Astrocyte of the hippocampus (primary cell): ENCODE data around the gene TP73.
A peak's percentile ranks its signal among the peaks of the same experiment; 100 is the strongest.

Experiments used
- DNase-seq: peaks from one replicate; pipeline ENCODE4 v3.0.0; 2011; ENCODE audit warnings: low read depth, low spot score

Gene TP73

DNA sequence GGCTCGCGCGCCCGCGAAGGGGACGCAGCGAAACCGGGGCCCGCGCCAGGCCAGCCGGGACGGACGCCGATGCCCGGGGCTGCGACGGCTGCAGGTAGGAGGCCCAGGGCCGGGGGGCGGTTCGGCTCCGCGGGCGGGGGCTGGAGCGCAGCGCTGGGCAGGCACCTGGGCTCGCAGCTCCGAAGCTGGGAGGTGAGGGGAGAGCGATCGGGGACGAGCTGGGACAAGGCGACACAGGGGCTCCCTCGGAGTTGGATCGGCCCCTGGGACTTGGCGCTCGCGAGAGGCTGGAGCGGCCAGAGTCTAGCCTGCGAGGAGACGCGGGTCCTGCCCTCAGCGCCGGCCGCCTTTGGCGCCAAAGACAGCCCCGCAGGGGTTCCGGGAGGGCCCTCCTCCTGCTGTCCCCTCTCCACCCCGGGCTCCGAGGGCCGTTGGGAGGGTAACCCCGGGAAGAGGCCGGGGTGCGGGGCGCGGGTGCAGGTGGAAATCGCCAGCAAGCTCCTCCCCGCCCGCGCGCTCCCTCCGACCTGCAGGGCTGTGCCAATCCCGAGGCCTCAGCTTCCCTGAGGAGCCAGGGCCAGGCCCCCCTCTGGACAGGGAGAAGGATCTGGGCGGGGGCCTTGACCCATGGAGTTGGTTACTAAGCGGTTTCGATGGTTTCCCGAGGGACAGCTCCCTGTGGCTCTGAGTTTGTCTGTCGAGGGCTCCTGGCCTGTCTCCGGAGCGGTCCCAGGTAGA lies 401 bp downstream of the TP73 start:
- DNase-seq = no peak

DNA sequence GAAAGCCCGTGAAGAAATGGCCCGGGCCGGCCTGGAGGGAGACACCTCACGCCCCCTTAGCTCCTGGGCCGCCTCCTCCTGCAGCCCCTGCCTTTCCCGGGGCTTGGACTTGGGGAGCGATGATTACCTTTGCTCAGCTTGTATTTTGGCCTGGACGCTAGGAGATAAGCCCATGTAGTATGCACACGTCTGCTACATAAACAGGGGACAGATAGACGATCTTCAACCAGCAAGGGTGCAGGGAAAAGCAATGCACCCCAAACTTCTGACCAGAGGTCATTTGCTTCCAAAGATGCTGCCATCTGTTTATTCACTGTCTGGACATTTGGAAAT lies 936 bp downstream of the TP73 start:
- no peak for DNase-seq

- no peak for DNase-seq
Observed at GRCh38 chr1:3654549-3655281, 2.4 kb downstream of the TP73 start.

DNA sequence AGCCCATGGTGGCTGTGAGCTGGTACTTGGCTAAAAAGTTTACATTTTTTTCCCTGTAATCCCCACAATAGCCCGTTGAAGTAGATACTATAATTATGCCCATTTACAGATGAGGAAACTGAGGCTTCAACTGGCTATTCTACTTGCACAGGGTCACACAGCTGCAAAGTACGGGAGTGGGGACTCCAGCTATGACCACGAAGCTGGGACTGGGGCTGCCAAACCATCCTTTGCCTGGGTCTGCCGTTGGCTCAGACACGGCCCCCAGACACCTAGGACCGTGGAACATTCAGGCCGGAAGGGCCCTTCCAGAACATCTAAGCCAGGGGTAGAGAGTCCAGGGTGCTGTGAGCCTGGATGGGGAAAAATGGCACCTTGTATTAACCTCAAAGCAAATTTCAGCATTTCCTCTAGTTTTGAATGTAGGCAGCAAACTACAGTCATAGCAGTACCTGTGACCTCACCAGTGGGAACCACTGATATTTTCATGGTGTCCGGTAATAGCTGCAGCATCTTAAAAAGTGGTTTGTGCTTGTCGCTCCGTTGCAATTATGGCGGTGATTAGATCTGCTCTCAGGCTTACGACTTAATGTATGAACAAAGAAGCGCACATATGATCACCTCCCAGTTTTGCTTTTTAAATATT lies 4.3 kb downstream of the TP73 start:
- DNase-seq = no peak

DNA sequence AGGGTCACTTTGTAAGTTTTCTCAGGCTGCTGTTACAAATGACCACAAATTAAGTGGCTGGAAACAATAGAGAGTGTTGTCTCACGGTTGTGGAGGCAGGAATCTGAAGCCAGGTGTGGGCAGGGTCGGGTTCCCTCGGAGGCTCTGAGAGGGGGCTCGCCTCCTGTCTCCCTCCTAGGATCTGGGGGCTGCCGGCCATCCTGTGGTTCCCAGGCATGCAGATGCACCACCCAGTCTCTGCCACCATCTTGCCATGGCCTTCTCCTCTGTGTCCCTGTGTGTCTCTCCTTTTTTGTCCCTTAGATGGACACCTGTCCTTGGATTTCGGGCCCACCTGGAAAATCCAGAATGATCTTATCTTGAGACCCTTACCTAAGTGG lies 4.8 kb downstream of the TP73 start:
- no peak for DNase-seq

GRCh38 chr1:3657578-3658230 lies 5.4 kb downstream of the TP73 start:
- no peak for DNase-seq

DNA sequence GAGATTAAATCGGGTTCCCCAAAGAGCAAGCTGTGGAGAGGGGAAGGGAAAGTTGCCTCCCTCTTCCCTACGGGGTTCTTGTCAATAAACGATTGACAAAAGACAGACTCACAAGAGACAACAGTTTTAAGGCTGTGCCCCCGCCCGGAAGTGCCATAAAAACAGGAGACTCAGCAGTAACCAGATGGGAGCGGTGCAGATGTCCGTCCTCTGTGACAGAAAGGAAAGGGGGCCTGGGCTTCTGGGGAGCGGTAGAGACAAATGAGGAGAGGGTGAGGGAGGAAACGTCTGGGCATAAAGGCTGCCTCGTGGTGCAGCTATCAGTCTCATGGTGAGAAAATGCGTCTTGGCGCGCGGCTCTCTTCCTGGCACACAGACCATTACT lies 5.9 kb downstream of the TP73 start:
- no peak for DNase-seq

DNA sequence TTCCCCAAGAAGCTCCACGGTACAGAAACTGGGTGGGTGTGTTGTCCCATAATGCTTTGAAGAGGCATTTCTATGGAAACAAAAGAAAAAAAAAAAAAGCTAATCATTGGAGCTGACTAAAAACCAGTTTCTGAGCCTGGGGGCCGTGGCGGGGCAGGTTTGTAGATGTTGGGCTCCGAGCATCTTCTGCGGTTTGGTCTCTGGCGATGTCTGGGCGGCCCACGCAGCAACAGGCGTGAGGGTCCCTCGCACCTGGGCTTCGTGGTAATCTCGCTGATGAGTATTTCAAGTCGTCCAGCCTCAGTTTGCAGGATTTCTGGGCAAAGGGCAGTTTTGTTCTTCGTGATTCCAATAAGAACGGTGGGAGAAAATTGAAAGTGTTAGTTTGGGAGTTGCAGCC lies 6.8 kb downstream of the TP73 start:
- DNase-seq = no peak

DNA sequence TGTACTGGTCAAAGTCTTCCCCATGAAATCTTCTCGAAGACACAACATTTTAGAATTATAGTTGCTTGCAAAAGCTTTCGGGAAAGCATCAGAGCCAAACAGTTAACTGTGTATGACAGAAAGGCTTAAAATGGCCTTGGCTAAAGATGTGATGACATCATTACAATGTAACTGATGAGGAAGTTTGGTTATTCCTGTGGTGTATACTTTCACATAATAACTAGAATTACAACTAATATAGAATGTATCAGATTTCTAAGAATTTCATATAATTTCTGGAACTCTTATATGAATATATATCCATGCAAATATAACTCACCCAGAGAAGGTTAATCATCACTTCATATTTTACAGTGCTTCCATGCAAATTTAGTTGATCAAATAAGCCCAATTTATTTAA lies 8.4 kb downstream of the TP73 start:
- no peak for DNase-seq

DNA sequence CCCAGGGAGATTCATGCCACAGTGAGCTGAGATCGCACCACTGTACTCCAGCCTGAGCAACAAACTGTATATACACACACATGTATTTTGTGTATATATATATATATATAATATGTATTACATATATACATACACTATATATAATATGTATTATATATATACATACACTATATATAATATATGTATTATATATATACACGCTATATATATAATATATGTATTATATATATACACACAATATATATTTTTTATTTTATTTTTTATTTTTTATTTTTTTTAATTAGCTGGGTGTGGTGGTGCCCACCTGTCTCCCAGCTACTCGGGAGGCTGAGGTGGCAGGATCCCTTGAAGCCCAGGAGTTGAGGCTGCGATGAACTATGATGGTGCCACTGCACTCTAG lies 9.3 kb downstream of the TP73 start:
- no peak for DNase-seq

DNA sequence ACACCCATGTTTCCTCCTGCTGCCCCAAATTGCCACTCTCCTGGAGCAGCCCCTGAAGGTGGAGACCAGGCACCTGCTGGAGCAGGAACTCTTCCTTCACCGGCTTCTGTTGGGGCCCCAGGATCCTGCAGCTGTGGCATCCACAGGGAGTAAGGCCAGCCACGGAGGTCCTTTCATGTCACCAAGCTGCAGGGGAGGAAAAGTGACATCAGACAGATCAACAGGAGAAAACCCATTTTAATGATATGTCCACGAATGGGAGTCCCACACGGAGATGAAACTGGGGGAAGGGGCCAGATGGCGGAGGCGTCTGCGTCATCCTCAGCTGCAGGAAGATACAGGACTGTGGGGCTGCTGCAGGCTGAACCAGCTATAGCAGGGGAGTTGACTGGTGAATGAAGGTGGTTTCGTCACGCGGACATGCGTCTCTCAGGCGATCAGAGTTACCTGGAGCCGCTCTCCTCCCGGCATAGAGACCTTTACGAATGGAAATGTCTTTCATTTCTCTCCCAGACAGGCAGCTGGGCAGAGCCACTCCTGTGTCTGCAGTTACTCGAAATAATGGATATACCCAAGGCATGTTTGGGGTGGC lies 9.9 kb downstream of the TP73 start:
- DNase-seq = no peak

GRCh38 chr1:3663999-3664699 lies 11.8 kb downstream of the TP73 start:
- DNase-seq = no peak

DNA sequence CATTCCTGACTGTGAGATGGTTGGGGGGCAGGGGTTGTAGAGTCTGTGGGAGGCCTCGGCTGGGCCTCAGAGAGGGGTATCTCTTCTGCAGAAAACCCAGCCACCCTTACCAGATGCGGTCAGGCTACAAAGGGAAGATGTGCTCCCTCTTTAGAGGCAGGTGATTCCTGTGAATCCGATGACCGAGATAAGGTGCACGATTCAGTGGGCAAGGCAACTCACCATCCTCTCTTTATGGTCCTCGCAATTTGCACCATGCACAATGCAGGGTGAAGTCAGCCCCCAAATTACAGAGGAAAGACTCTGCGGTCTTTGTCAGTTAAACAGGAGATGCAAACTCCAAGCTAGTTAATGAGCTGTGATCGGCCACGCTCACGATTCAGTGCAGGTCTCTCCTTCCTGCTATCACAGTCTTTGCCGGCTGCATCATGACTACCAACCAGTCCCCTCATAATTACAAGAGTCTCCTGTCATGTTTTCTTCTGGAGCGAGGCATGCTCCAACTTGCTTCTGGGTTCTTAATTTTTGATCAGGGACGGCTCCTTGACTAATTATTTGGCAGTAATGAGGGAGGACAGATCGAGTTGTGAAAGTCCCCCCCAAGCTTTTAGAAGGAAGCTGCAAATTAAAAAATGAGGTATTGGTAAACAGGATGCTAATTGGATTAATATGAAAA lies 12.5 kb downstream of the TP73 start:
- DNase-seq = no peak

- DNase-seq = no peak
Observed at GRCh38 chr1:3668148-3668547, 15.8 kb downstream of the TP73 start.

- peak; percentile 40 for DNase-seq
Observed at GRCh38 chr1:3668585-3669300, 16.4 kb downstream of the TP73 start.

GRCh38 chr1:3669421-3669821 lies 17.1 kb downstream of the TP73 start:
- DNase-seq = no peak

GRCh38 chr1:3669971-3670431 lies 17.7 kb downstream of the TP73 start:
- DNase-seq = no peak

GRCh38 chr1:3670823-3671265 lies 18.5 kb downstream of the TP73 start:
- DNase-seq = no peak

GRCh38 chr1:3671371-3672180 lies 19.3 kb downstream of the TP73 start:
- DNase-seq = no peak
